COLO668 (cell line): ENCODE results near the gene GALNTL6.

Experiments
- DNase-seq: peaks from one replicate; lab custom pipeline; 2025; ENCODE audit not compliant: unreplicated experiment; lab: John Stamatoyannopoulos, UW

Gene GALNTL6

DNA sequence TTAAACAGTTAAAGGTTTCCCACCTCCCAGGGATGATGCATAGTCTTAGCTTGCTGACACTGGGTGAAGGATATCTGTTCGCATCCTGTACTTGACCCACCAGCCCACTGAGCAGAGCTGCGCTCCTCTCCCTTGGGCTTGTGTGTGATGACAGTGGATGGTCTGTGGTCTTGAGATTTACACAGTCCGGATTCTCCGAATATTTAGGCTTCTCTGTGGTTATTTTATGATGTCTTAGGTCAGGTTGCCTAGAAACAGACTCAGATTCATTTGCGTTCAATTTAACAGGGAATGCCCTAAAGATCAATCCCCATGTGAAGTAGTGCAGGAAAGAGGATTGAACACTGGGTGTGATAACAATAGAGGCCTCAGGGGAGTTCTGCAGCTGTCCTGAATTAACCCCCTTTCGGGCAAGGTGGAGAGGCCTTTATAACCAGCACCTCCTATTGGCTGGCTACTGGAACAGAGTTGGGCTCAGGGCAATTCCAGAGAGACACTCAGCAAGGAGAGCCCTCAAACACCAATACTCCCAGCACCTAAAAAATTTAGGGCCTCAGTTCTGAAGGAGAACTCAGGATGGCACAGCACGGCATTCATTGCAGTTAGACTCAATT lies 702.2 kb downstream of the GALNTL6 start:
- no peak for DNase-seq

DNA sequence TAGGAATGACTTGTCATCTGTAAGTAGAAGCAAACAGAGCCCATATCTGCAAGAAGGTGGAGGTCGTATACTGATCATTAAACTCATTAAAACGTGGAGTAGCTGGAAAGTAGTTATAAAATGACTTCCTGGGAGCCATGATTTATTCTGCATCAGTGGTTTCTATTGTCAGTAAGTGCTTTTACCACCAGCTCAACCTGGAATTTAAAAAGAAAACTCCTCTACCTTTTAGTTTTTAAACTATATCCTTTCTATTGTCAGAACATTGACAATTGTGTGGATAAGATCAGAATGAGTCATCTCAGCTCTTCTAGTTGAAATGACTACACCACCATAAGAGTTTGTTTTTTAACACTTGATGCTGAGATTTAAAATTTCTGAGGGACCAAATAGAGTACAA lies 704.2 kb downstream of the GALNTL6 start:
- no peak for DNase-seq

GRCh38 chr4:172521248-172521647 lies 708.0 kb downstream of the GALNTL6 start:
- DNase-seq, result no peak

DNA sequence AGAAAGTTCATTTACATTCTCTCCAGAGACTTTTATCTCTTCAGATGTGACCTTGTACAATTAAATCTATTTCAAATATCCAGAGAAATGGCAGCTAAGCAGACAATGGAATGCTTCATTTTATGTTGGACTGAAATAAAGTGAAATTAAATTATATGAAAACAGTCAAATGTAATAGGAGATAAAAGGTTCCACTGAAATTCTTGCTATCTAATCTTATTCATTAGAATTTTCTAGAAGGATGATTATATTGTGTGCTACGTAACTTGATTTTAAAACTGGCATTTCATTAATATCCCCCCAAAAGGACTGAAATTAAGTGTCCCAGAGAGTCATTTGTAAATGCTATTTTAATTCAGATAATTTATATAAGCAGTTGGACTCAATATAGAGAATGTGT lies 708.5 kb downstream of the GALNTL6 start:
- no peak for DNase-seq

DNA sequence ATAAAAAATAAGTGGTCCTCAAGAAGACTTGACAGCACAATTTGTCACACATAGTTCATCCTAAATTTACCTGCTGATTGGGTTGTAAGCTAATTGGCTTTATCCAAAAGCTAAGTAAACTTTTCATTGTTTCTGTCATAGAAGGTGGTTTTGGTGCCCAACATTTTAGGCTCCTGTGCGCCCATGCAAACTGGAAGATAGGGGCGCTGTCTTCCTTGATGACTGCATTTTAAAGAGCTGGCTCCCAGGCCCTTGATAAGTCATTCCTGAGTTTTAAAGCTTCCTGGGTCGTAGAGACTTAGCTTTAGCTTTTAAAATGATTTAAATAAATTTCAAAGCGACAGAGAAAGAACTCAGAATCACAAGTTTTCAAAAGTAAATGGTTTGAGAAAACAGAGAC lies 730.0 kb downstream of the GALNTL6 start:
- DNase-seq, result no peak

DNA sequence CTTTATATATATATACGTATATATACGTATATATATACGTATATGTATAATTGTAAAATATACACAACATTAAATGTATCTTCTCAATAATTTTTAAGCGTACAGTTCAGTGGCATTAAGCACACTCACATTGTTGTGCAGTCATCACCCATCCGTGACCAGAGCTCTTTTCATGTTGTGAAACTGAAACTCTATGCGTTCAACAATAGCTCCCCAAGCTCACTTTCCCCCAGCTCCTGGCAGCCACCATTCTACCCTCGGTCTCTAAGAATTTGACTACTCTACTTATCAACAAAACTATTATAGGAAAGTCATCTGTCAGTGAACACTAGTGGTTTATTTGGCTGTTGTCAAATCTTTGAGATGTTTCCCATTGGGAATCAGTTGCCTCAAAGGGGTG lies 733.6 kb downstream of the GALNTL6 start:
- no peak for DNase-seq

- DNase-seq, result no peak
Observed at GRCh38 chr4:172547724-172548123, 734.5 kb downstream of the GALNTL6 start.

DNA sequence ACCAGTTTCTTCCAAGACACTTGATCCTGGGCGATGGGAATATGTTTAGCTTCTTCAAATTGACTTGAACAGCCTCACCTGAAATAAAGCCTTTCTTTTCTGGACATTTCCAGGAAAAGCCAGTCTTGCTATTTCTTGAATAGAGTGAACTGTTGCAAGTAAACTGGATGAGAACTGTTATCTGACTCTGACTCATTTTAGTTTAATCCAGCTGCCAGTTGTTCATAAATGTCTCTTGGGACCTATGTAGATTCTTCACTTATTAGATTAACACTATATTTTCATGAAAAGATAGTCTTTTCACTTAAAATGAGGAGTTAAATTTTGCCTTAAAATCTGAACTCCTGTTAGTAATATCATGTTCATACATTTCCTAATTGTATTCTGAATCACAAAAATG lies 740.0 kb downstream of the GALNTL6 start:
- no peak for DNase-seq

DNA sequence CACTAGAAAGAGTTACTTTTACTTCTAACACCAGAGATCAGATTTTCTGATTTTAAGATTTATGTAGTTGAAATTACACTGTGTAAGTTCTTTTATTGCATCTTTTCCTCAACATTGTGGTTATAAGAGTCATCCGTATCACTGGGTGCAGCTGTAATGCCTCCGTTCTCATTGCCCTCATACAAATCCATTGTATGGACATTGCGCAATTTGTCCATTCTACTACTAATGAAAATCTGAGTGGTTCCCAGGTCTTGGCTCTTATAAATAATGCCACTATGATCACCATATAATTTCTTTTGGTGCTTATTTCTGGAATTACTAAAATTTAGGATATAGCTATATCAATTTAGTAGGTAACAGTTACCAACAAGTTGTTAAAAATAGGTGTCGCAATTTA lies 741.4 kb downstream of the GALNTL6 start:
- no peak for DNase-seq

DNA sequence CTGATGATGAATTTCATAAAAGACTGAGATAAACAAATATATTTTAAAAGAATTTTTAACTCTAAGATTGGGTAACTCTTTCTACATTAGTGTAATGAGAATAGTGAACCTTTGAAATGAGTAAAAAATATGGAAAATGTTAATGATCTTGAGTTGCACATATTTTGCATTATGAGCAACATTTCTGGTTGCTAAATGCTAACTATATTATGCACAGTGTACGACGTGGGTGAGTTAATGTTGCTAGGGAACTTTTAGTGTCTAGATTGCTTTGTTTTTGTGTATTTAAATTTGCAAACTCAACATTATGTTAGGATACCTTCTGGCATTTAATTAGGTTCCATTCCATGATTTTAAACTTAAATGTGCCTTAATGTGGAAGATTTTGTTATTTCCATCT lies 742.5 kb downstream of the GALNTL6 start:
- DNase-seq, result no peak

GRCh38 chr4:172573899-172574298 lies 760.7 kb downstream of the GALNTL6 start:
- DNase-seq, result no peak

GRCh38 chr4:172578712-172579111 lies 765.5 kb downstream of the GALNTL6 start:
- DNase-seq, result no peak

DNA sequence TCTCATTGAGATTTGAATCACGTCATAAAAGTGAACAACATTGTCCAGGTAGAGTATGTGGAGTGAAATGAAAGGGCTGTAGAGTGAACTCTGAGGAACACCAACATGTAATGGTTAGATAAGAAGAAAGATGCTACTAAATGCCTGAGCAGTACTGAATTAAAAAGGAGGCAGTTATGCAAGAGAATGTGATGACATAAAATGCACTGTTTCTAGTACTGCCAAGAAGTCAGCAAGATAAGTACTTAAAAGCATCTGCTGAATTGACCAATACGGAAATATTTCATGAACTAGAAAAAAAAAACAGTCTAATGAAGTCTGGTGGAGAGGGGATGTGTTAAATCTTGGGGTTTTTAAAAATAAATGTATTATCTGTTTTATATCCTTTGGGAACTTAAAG lies 771.6 kb downstream of the GALNTL6 start:
- DNase-seq, result no peak

DNA sequence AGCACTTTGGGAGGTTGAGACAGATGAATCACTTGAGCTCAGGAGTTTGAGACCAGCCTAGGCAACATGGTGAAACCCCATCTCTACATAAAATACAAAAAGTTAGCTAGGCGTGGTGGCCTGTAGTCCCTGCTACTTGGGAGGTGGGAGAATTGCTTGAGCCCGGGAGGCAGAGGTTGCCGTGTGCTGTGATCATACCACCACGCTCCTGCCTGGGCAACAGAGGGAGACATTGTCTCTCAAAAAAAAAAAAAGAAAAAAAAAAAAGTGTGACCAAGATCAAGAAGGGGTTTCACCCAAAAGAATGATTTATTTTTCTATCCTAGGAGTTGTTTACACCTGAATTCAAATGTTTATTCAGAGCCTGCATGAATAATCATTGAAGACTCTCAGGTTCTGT lies 783.0 kb downstream of the GALNTL6 start:
- no peak for DNase-seq

GRCh38 chr4:172599554-172599953 lies 786.4 kb downstream of the GALNTL6 start:
- DNase-seq, result no peak

DNA sequence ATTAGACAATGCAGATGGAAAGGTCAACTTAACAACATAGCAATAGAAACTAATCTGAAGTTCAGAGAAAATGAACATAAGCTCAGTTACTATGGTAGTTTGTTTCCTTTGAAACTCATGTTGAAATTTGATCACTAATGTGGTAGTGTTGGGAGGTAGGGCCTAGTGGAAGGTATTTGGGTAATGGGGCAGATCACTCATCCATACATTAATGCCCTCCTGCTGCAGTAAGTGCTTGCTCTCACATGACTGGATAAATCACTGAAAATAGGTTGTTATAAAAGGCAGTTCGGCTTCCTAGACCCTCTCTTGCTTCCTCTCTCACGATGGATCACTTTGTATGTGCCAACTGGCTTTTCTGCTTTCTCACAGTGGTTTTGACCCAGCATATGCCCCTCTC lies 788.0 kb downstream of the GALNTL6 start:
- DNase-seq, result no peak

- DNase-seq, result no peak
Observed at GRCh38 chr4:172619218-172619617, 806.0 kb downstream of the GALNTL6 start.

- no peak for DNase-seq
Observed at GRCh38 chr4:172619798-172620197, 806.6 kb downstream of the GALNTL6 start.

DNA sequence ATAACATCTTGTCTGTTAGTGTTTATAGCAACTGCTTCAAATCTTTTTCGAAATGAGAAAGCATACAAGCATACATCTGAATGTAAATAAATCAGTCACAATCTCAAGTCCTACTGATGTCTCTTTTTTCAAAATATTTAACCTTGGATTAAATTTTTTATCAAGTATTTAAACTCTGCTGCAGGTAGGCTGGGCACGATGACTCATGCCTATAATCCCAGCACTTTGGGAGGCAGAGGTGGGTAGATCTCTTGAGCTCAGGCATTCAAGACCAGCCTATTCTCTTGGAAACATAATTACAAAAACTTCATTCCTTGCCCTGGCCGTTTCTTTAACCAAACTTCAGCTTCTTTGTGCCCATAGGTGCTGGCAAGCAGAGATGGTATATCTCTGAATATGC lies 815.1 kb downstream of the GALNTL6 start:
- no peak for DNase-seq

- DNase-seq, result no peak
Observed at GRCh38 chr4:172630280-172630679, 817.1 kb downstream of the GALNTL6 start.

DNA sequence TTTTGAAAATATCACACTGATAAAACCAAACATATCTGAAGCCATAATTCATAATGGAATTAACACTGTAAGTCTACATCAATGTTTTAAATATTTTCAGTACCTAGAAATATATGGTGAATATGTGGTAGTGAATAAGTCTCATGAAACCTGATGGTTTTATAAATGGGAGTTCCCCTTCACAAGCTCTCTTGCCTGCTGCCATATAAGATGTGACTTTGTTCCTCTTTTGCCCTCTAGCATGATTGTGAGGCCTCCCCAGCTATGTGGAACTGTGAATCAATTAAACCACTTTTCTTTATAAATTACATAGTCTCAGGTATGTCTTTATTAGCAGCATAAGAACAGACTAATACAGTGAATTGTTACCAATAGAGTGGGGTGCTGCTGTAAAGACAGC lies 818.6 kb downstream of the GALNTL6 start:
- DNase-seq, result no peak

DNA sequence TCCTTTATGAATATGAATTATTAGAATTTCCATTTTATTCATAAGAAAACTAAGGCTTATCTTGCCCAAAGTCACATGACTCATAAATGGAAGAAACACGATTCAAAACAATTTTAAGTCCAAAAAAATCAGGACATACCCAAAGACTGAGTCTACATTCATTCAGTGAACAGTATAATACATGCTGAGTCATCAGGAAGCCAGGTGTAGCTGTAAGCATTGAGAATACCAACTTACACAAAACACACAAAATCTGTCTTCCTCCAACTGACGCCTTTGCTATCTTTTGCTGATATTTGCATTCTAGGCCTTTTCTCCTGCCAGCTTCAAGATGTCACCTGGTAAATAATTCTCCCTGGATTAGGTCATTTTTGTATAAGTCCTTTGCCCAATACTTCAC lies 835.3 kb downstream of the GALNTL6 start:
- DNase-seq, result no peak

DNA sequence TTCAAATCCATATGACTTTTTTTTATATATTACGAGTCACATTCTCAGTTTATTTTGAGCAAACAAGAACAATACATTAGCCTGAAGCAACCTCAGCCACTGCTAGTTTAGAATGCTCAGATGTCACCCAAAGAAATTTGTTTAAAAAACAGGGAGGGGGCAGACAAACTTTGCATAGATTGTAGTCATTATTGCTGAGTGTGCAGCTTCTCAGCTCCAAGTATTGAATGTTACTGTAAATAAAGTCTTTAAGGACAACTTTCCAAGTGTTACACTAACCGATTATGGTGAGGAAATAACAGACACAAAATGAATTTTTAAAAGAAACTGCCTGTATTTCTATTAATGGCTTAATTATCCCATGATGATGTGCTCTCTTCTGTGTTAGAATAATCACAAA lies 835.9 kb downstream of the GALNTL6 start:
- no peak for DNase-seq
